GM18508 (cell line): Measurements from ENCODE around the gene WWOX.

ENCODE experiments used
- ATAC-seq: cut with Tn5 transposase; IDR thresholded peaks from one replicate; pipeline ENCODE4 v1.9.1; 2021; ENCODE audit warnings: moderate number of reproducible peaks; ENCODE audit not compliant: insufficient read depth, unreplicated experiment

The WWOX gene

GRCh38 chr16:78290395-78290794 is 190.9 kb downstream of the WWOX start:
- no peak for ATAC-seq

- no peak for ATAC-seq
Observed at GRCh38 chr16:78290872-78291591, 191.6 kb downstream of the WWOX start.

- no peak for ATAC-seq
Observed at GRCh38 chr16:78291604-78292003, 192.2 kb downstream of the WWOX start.

- no peak for ATAC-seq
Observed at GRCh38 chr16:78292086-78292843, 192.8 kb downstream of the WWOX start.

GRCh38 chr16:78292844-78293380 is 193.5 kb downstream of the WWOX start:
- ATAC-seq, result no peak

GRCh38 chr16:78294538-78295225 is 195.2 kb downstream of the WWOX start:
- no peak for ATAC-seq

GRCh38 chr16:78297066-78297666 is 197.7 kb downstream of the WWOX start:
- ATAC-seq, result no peak

GRCh38 chr16:78298986-78299385 is 199.5 kb downstream of the WWOX start:
- no peak for ATAC-seq

- ATAC-seq, result no peak
Observed at GRCh38 chr16:78300469-78300868, 201.0 kb downstream of the WWOX start.

- no peak for ATAC-seq
Observed at GRCh38 chr16:78303946-78304345, 204.5 kb downstream of the WWOX start.

GRCh38 chr16:78306361-78306760 is 206.9 kb downstream of the WWOX start:
- no peak for ATAC-seq

- ATAC-seq, result no peak
Observed at GRCh38 chr16:78307824-78308528, 208.5 kb downstream of the WWOX start.

GRCh38 chr16:78309763-78310162 is 210.3 kb downstream of the WWOX start:
- ATAC-seq, result no peak

GRCh38 chr16:78310196-78310595 is 210.7 kb downstream of the WWOX start:
- no peak for ATAC-seq

GRCh38 chr16:78310990-78311561 is 211.6 kb downstream of the WWOX start:
- ATAC-seq, result no peak

- ATAC-seq, result no peak
Observed at GRCh38 chr16:78311831-78312230, 212.4 kb downstream of the WWOX start.

- ATAC-seq, result no peak
Observed at GRCh38 chr16:78317564-78318240, 218.2 kb downstream of the WWOX start.

GRCh38 chr16:78321620-78322360 is 222.3 kb downstream of the WWOX start:
- no peak for ATAC-seq
